Measurements from ENCODE around the gene PSMD9. TPM values are rescaled to one million over a fixed set of nuclear protein-coding genes. Genes with fewer than 3 reads are reported as not detected.

PSMD9 gene
- polyA plus RNA-seq, 1 experiment, result 57.7 TPM

GRCh38 chr12:121966959-121967358 is 78.4 kb downstream of the PSMD9 start:
- Histone ChIP-seq H3K9me3 (ENCODE audit: control insufficient read depth, insufficient read depth, low read length) (no peaks in the 10 kb centered on the region; the same call in 1 of the 2 replicates), H3K27ac (ENCODE audit: low read depth, low read length) (no peak overlapping the region), H3K27me3 (ENCODE audit: control insufficient read depth, insufficient read depth, low read length) (no peaks in the 10 kb centered on the region), H3K4me3 (ENCODE audit: low read depth, low read length) (no peak overlapping the region)
- ChIA-PET POLR2A (no interaction called here), CTCF (no interaction called here)
- no peak for TF ChIP-seq CTCF (IDR thresholded peaks at IDR 0.05; ENCODE audit: low read depth, low read length)
- DNase-seq (ENCODE audit: low read depth, low spot score), result no peak

Small RNAs within 50 kb of the gene (small RNA-seq; reads per million reads assigned to genes)
- not detected for gene AC069503.3 (ENCODE audit: insufficient read length, low read depth)
- gene RF00017 (ENCODE audit: insufficient read length, low read depth), result not detected
- not detected for gene RNU7-170P (ENCODE audit: insufficient read length, low read depth)

Other genes starting within 250 kb of the PSMD9 start
- gene MORN3, start 219.1 kb upstream of the PSMD9 start, polyA plus RNA-seq (2011; rRNA removed), result 0.35 and 0.78 TPM in 2 replicates
- gene TMEM120B, start 176.0 kb upstream of the PSMD9 start, polyA plus RNA-seq (2011; rRNA removed), result 11.1 and 13.3 TPM in 2 replicates
- 5.3 TPM in 2 replicates for gene RHOF, start 95.1 kb upstream of the PSMD9 start, polyA plus RNA-seq (2011; rRNA removed)
- gene SETD1B, start 84.8 kb upstream of the PSMD9 start, polyA plus RNA-seq (2011; rRNA removed), result 1.1 and 1.6 TPM in 2 replicates
- gene HPD, start 29.9 kb upstream of the PSMD9 start, polyA plus RNA-seq (2011; rRNA removed), result 0.05 TPM in 1 of 2 replicates, not detected in the other
- gene CFAP251, start 29.8 kb downstream of the PSMD9 start, polyA plus RNA-seq (2011; rRNA removed), result 16.0 and 16.1 TPM in 2 replicates
- gene BCL7A, start 133.1 kb downstream of the PSMD9 start, polyA plus RNA-seq (2011; rRNA removed), result 4.4 and 4.6 TPM in 2 replicates
- gene MLXIP, start 190.0 kb downstream of the PSMD9 start, polyA plus RNA-seq (2011; rRNA removed), result 5.8 and 8.4 TPM in 2 replicates